ENCODE data around the gene SIX3. TPM values are rescaled to one million over a fixed set of nuclear protein-coding genes. Genes with fewer than 3 reads are reported as not detected.

Gene SIX3
- total RNA-seq, 1 experiment from 2014 or later = not detected

- no peak overlapping the region for H3K4me3 Mint-ChIP-seq (ENCODE audit: unreplicated experiment)
- TF ChIP-seq CTCF (IDR thresholded peaks at IDR 0.05; ENCODE audit: unreplicated experiment) = no peak
- H3K9me3 Mint-ChIP-seq (ENCODE audit: unreplicated experiment) = no peaks in the 10 kb centered on the region
- H3K27me3 Mint-ChIP-seq (ENCODE audit: insufficient read depth, unreplicated experiment) = peaks cover 42% of the 10 kb centered on the region
- CTCF ChIA-PET = interaction anchor here (0.5 to 9.2 kb wide), 6 partner anchors 344 to 561 kb away, joined by 3 to 206 read pairs (median 4); no protein-coding TSS in a partner anchor
- no peak overlapping the region for H3K27ac Mint-ChIP-seq (ENCODE audit: low read depth, unreplicated experiment)
- peaks cover 5% of the 10 kb centered on the region for H3K4me1 Mint-ChIP-seq (ENCODE audit: insufficient read depth, unreplicated experiment)
- intact Hi-C loops (cut with micrococcal nuclease) = no loop called here
- DNase-seq (ENCODE audit: unreplicated experiment) = no peak
- no TSS peak for BruUV-seq (replicated peaks)
- POLR2A ChIA-PET = no interaction called here
- no peaks in the 10 kb centered on the region for H3K36me3 Mint-ChIP-seq (ENCODE audit: insufficient read depth, unreplicated experiment)
Observed at GRCh38 chr2:44952806-44953498, 11.4 kb downstream of the SIX3 start.

- Mint-ChIP-seq H3K9me3 (ENCODE audit: unreplicated experiment) (no peaks in the 10 kb centered on the region), H3K36me3 (ENCODE audit: insufficient read depth, unreplicated experiment) (no peaks in the 10 kb centered on the region), H3K4me1 (ENCODE audit: insufficient read depth, unreplicated experiment) (peaks cover 8% of the 10 kb centered on the region), H3K27me3 (ENCODE audit: insufficient read depth, unreplicated experiment) (peaks cover 42% of the 10 kb centered on the region), H3K4me3 (ENCODE audit: unreplicated experiment) (no peak overlapping the region), H3K27ac (ENCODE audit: low read depth, unreplicated experiment) (no peak overlapping the region)
- no TSS peak for BruUV-seq (replicated peaks)
- no peak for DNase-seq (ENCODE audit: unreplicated experiment)
- intact Hi-C loops (cut with micrococcal nuclease) = no loop called here
- POLR2A ChIA-PET = no interaction called here
- no peak for TF ChIP-seq CTCF (IDR thresholded peaks at IDR 0.05; ENCODE audit: unreplicated experiment)
- CTCF ChIA-PET = interaction anchor here (0.5 to 9.2 kb wide), 10 partner anchors 244 to 562 kb away, joined by 3 to 206 read pairs (median 4); no protein-coding TSS in a partner anchor
Observed at GRCh38 chr2:44953499-44953883, 12.0 kb downstream of the SIX3 start.

- BruUV-seq (replicated peaks) = no TSS peak
- TF ChIP-seq CTCF (IDR thresholded peaks at IDR 0.05; ENCODE audit: unreplicated experiment) = no peak
- Mint-ChIP-seq H3K4me3 (ENCODE audit: unreplicated experiment) (no peak overlapping the region), H3K27me3 (ENCODE audit: insufficient read depth, unreplicated experiment) (peaks cover 42% of the 10 kb centered on the region), H3K36me3 (ENCODE audit: insufficient read depth, unreplicated experiment) (no peaks in the 10 kb centered on the region), H3K9me3 (ENCODE audit: unreplicated experiment) (no peaks in the 10 kb centered on the region), H3K4me1 (ENCODE audit: insufficient read depth, unreplicated experiment) (peaks cover 16% of the 10 kb centered on the region), H3K27ac (ENCODE audit: low read depth, unreplicated experiment) (no peak overlapping the region)
- DNase-seq (ENCODE audit: unreplicated experiment) = no peak
- POLR2A ChIA-PET = interaction anchor here (0.6 to 1.7 kb wide), 2 partner anchors 561 to 614 kb away, joined by 3 to 12 read pairs; no protein-coding TSS in a partner anchor
- CTCF ChIA-PET = interaction anchor here (0.6 to 9.2 kb wide), 29 partner anchors 8 to 954 kb away, joined by 3 to 206 read pairs (median 4); no protein-coding TSS in a partner anchor
- intact Hi-C loops (cut with micrococcal nuclease) = no loop called here
Observed at GRCh38 chr2:44954447-44954888, 13.0 kb downstream of the SIX3 start.

GRCh38 chr2:44954889-44955592 is 13.5 kb downstream of the SIX3 start:
- Mint-ChIP-seq H3K27ac (ENCODE audit: low read depth, unreplicated experiment) (no peak overlapping the region), H3K4me3 (ENCODE audit: unreplicated experiment) (peak overlapping the region; percentile 69), H3K36me3 (ENCODE audit: insufficient read depth, unreplicated experiment) (no peaks in the 10 kb centered on the region), H3K4me1 (ENCODE audit: insufficient read depth, unreplicated experiment) (peaks cover 21% of the 10 kb centered on the region), H3K27me3 (ENCODE audit: insufficient read depth, unreplicated experiment) (peaks cover 42% of the 10 kb centered on the region), H3K9me3 (ENCODE audit: unreplicated experiment) (no peaks in the 10 kb centered on the region)
- no TSS peak for BruUV-seq (replicated peaks)
- TF ChIP-seq CTCF (IDR thresholded peaks at IDR 0.05; ENCODE audit: unreplicated experiment) = no peak
- no peak for DNase-seq (ENCODE audit: unreplicated experiment)
- intact Hi-C loops (cut with micrococcal nuclease) = loop anchor here (1.0 to 5.0 kb wide), 3 partner anchors 58 to 911 kb away; no protein-coding TSS in a partner anchor
- ChIA-PET POLR2A (interaction anchor here (0.6 to 1.7 kb wide), 3 partner anchors 559 to 613 kb away, joined by 3 to 12 read pairs (median 5); no protein-coding TSS in a partner anchor), CTCF (interaction anchor here (0.6 to 9.2 kb wide), 71 partner anchors 9 to 1229 kb away, joined by 3 to 206 read pairs (median 4); no protein-coding TSS in a partner anchor)
